ENCODE results near the gene SCLT1. TPM values are rescaled to one million over a fixed set of nuclear protein-coding genes. Genes with fewer than 3 reads are reported as not detected.

Gene SCLT1
- total RNA-seq, 1 experiment from 2014 or later: 13.3 TPM

DNA sequence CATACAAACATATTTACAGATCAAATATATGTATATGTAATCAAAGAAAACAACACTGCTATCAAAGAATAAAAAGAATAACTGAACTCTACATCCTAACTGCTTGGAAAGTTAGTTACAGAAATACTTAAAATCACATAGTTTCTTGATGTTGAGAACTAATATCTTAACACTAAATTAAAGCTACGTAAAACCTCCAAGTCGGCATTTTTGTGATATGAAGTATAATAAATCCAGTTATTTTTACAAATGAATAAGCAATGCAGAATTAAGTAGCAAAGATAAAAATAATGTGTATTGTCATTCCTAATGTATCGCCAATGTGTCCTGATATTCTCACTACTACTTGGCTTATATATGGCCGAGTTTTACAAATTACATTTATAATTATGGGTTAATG, 215.4 kb downstream of the SCLT1 start:
- Histone ChIP-seq H2AFZ (ENCODE audit: low read depth, low read length, poor library complexity, severe bottlenecking) (no peak overlapping the region), H3K9me3 (ENCODE audit: control insufficient read depth in 1 of 2, insufficient read depth in 1 of 2, low read depth in 1 of 2, low read length in 2 of 2) (no peaks in the 10 kb centered on the region), H3K4me1 (ENCODE audit: control insufficient read depth in 1 of 2, insufficient read depth in 2 of 2, low read length in 2 of 2) (no peaks in the 10 kb centered on the region), H4K20me1 (ENCODE audit: insufficient read depth) (no peaks in the 10 kb centered on the region), H3K36me3 (ENCODE audit: control insufficient read depth in 1 of 2, insufficient read depth in 2 of 2, low read length in 2 of 2) (no peaks in the 10 kb centered on the region), H3K9me2 (ENCODE audit: insufficient read depth) (no peaks in the 10 kb centered on the region), H3K9ac (ENCODE audit: low read length) (no peak overlapping the region), H3K79me2 (ENCODE audit: insufficient read depth, low read length) (no peaks in the 10 kb centered on the region), H3K4me2 (ENCODE audit: low read length) (no peak overlapping the region), H3K27ac (ENCODE audit: low read depth, low read length) (no peak overlapping the region), H3K27me3 (ENCODE audit: insufficient read depth, low read length) (no peaks in the 10 kb centered on the region), H3K4me3 (replicated peaks in 1 of 2; ENCODE audit: low read depth in 1 of 2, low read length in 2 of 2) (no peak overlapping the region)
- DNase-seq (ENCODE audit: low read depth, low spot score) (no peak), ATAC-seq (no peak)
- ChIA-PET CTCF (no interaction called here), POLR2A (no interaction called here), RAD21 (ENCODE audit: low non-redundant PET in 1 of 2, low total read pairs in 2 of 2, uncharacterized antibody in 2 of 2, unreplicated experiment in 2 of 2) (no interaction called here)
- no TSS peak for BruUV-seq (replicated peaks)
- TF ChIP-seq ZFX (IDR thresholded peaks at IDR 0.05) (no peak), RAD21 (IDR thresholded peaks at IDR 0.05; ENCODE audit: low read depth) (no peak), SP1 (IDR thresholded peaks at IDR 0.05; ENCODE audit: low read depth) (no peak), CEBPB (IDR thresholded peaks at IDR 0.05; ENCODE audit: low read depth) (no peak), CTCF (IDR thresholded peaks at IDR 0.05 in 2 of 3, conservative IDR thresholded peaks at IDR 0.05 in 1 of 3; ENCODE audit: borderline replicate concordance in 1 of 3, insufficient read depth in 1 of 3, low read depth in 2 of 3, low read length in 2 of 3) (no peak), EGR1 (IDR thresholded peaks at IDR 0.05; ENCODE audit: low read depth) (no peak), POLR2AphosphoS5 (IDR thresholded peaks at IDR 0.05; ENCODE audit: low read depth, low read length) (no peak), EZH2phosphoT487 (IDR thresholded peaks at IDR 0.05; ENCODE audit: borderline replicate concordance) (no peak), FOSL1 (IDR thresholded peaks at IDR 0.05; ENCODE audit: low read depth) (no peak), ELF1 (IDR thresholded peaks at IDR 0.05; ENCODE audit: borderline replicate concordance, low read depth) (no peak), ZNF274 (IDR thresholded peaks at IDR 0.05; ENCODE audit: low read depth, low read length) (no peak), TCF7L2 (IDR thresholded peaks at IDR 0.05; ENCODE audit: borderline replicate concordance, extremely low read depth, insufficient read depth, insufficient read length) (no peak)
- intact Hi-C loops (cut with micrococcal nuclease): no loop called here

Measured in HCT116 (cell line).